Naive thymus-derived CD4-positive, alpha-beta T cell (primary cell): ENCODE results near the gene RTEL1. TPM values are rescaled to one million over a fixed set of nuclear protein-coding genes. Genes with fewer than 3 reads are reported as not detected.

ENCODE experiments used
- ATAC-seq: fragments of 150-1000 bp; cut with Tn5 transposase; 2 replicates; pipeline ENCODE4 v1.10.0; 2021; ENCODE audit warnings: mild to moderate bottlenecking, moderate library complexity
- CTCF ChIA-PET: fragments of 350-600 bp; sonication (Branson Sonifier 250); formaldehyde crosslinking; loops from one replicate; lab custom pipeline; 2021; ENCODE audit warnings: antibody characterized with exemption; lab: Charles Lee
- POLR2A ChIA-PET: fragments of 350-600 bp; sonication (Branson Sonifier 250); formaldehyde crosslinking; loops from one replicate; lab custom pipeline; 2021; ENCODE audit warnings: antibody characterized with exemption, inconsistent platforms; lab: Charles Lee
- DNase-seq, 9 donors: peaks; one replicate each; pipeline versions ENCODE4 v3.0.0 to v3.0.0-alpha.2; 2020 to 2022; ENCODE audit warnings: mixed read lengths in 1 of 9
- H3K27ac ChIP-seq: one replicate; pipeline ENCODE4 v1.7.0; 2013; ENCODE audit warnings: mild to moderate bottlenecking, low read depth, low read length, moderate library complexity
- H3K27me3 ChIP-seq, 2 donors: one replicate each; pipeline ENCODE4 v1.7.0; 2013; ENCODE audit warnings: low read length in 2 of 2, mild to moderate bottlenecking in 2 of 2, moderate library complexity in 2 of 2; ENCODE audit not compliant: control insufficient read depth in 2 of 2, insufficient read depth in 2 of 2
- H3K36me3 ChIP-seq, 3 experiments: 1 replicate in 2 of 3; 2 replicates in 1 of 3; pipeline ENCODE4 v1.7.0; 2013; ENCODE audit warnings: low read length in 3 of 3, mild to moderate bottlenecking in 3 of 3, moderate library complexity in 1 of 3; ENCODE audit not compliant: insufficient read depth in 3 of 3, control insufficient read depth in 2 of 3
- H3K4me1 ChIP-seq, 2 donors: one replicate each; pipeline ENCODE4 v1.7.0; 2013; ENCODE audit warnings: low read length in 2 of 2, mild to moderate bottlenecking in 2 of 2, moderate library complexity in 1 of 2; ENCODE audit not compliant: control insufficient read depth in 2 of 2, insufficient read depth in 2 of 2
- H3K4me3 ChIP-seq: 2 replicates; pipeline ENCODE4 v1.7.0; 2013; ENCODE audit warnings: mild to moderate bottlenecking, low read length
- H3K9me3 ChIP-seq, 3 experiments: 1 replicate in 2 of 3; 2 replicates in 1 of 3; pipeline ENCODE4 v1.7.0; 2013; ENCODE audit warnings: low read length in 3 of 3; ENCODE audit not compliant: control insufficient read depth in 2 of 3
- H3K27ac Mint-ChIP-seq, 9 donors: one replicate each; pipeline ENCODE4 v1.8.0; 2020 to 2022; ENCODE audit warnings: mixed read lengths in 9 of 9, mild to moderate bottlenecking in 8 of 9, moderate library complexity in 5 of 9, inconsistent platforms in 2 of 9
- H3K27me3 Mint-ChIP-seq, 5 donors: one replicate each; pipeline ENCODE4 v1.8.0; 2021 to 2022; ENCODE audit warnings: mixed read lengths in 5 of 5, mild to moderate bottlenecking in 1 of 5
- H3K36me3 Mint-ChIP-seq, 5 donors: one replicate each; pipeline ENCODE4 v1.8.0; 2020 to 2022; ENCODE audit warnings: mixed read lengths in 5 of 5, mild to moderate bottlenecking in 3 of 5, inconsistent platforms in 1 of 5
- H3K4me1 Mint-ChIP-seq, 7 donors: one replicate each; pipeline ENCODE4 v1.8.0; 2020 to 2022; ENCODE audit warnings: mixed read lengths in 7 of 7, mild to moderate bottlenecking in 3 of 7, inconsistent platforms in 1 of 7
- H3K4me3 Mint-ChIP-seq, 10 donors: one replicate each; pipeline ENCODE4 v1.8.0; 2020 to 2022; ENCODE audit warnings: mild to moderate bottlenecking in 10 of 10, mixed read lengths in 10 of 10, moderate library complexity in 6 of 10, inconsistent platforms in 2 of 10
- H3K9me3 Mint-ChIP-seq, 11 donors: one replicate each; pipeline ENCODE4 v1.8.0; 2020 to 2022; ENCODE audit warnings: mixed read lengths in 11 of 11, mild to moderate bottlenecking in 4 of 11, inconsistent platforms in 1 of 11, moderate library complexity in 1 of 11
- intact Hi-C, 2 donors: fragments of 100-400 bp; cut with micrococcal nuclease; formaldehyde crosslinking; loops; one replicate each; pipeline ENCODE4 v1.15.1; 2023
- polyA plus RNA-seq, 2 donors: library from polyadenylated mRNA; unstranded; fragments of 300-500 nt; fragmentation: Illumina TruSeq; gene quantifications; one replicate each; pipeline ENCODE4 v1.2.3, GENCODE V29; 2021
- total RNA-seq, 6 experiments: library from RNA in 5 of 6; stranded (reverse) in 5 of 6; gene quantifications; 1 replicate in 5 of 6; 2 replicates in 1 of 6; pipeline ENCODE4 v1.2.3 and lab custom pipeline; 2021 to 2026

RTEL1 gene
- total and polyA plus RNA-seq, 7 experiments from 2014 or later, result 1.9 to 47.2 (median 31.6) TPM

- H3K36me3 Mint-ChIP-seq, result peaks cover 15 to 37% (median 24%) of the 10 kb centered on the region in 5 donors
- H3K4me3 Mint-ChIP-seq, result peak within 1 kb of the TSS; percentile 86 to 95 (median 90)
- peaks cover 0 to 75% (median 27%) of the 10 kb centered on the region in 3 experiments for H3K36me3 ChIP-seq
- H3K4me1 ChIP-seq, result peaks cover 22 to 30% of the 10 kb centered on the region in 2 donors
- intact Hi-C loops, result loop anchor here (1.0 to 5.0 kb wide), 22 partner anchors 23 to 415 kb away; partner anchors contain the start of genes RTEL1 (in 2 of the 2), TCEA2 (in 2 of the 2), UCKL1 (in 2 of the 2) and DNAJC5 (in 1 of the 2)
- no peaks in the 10 kb centered on the region for H3K27me3 Mint-ChIP-seq
- peak; percentile 77 to 92 (median 88) for DNase-seq
- H3K27ac ChIP-seq, result peak within 1 kb of the TSS; percentile 81
- no peaks in the 10 kb centered on the region for H3K27me3 ChIP-seq
- H3K9me3 ChIP-seq, result no peaks in the 10 kb centered on the region
- peaks cover 0 to 5% (median 0%) of the 10 kb centered on the region in 11 donors for H3K9me3 Mint-ChIP-seq
- peaks cover 33 to 62% (median 46%) of the 10 kb centered on the region in 7 donors for H3K4me1 Mint-ChIP-seq
- peak; percentile 92 for ATAC-seq
- ChIA-PET POLR2A (interaction anchor here (0.7 to 5.1 kb wide), 23 partner anchors 10 to 372 kb away, joined by 3 to 137 read pairs (median 4); partner anchors contain the start of genes GMEB2, LIME1, OPRL1 and PPDPF), CTCF (interaction anchor here (0.6 to 2.7 kb wide), 16 partner anchors 9 to 359 kb away, joined by 3 to 27 read pairs (median 4); partner anchors contain the start of genes LIME1, PRPF6, PTK6 and SLC2A4RG)
- peak within 1 kb of the TSS; percentile 91 for H3K4me3 ChIP-seq
- peak within 1 kb of the TSS; percentile 82 to 97 (median 87) for H3K27ac Mint-ChIP-seq
These were observed 49.6 kb downstream of the RTEL1 start, which contains the start of the genes ARFRP1 and ZGPAT for GRCh38 chr20:63707558-63708300. Gene ARFRP1 (minus strand): TSS chr20:63707976. CDS start chr20:63707091, 885 bp downstream. Gene ZGPAT (plus strand): TSS chr20:63708039. CDS start chr20:63708581, 542 bp downstream.

GRCh38 chr20:63708301-63709148 is 50.4 kb downstream of the RTEL1 start:
- H3K36me3 ChIP-seq, result peaks cover 0 to 69% (median 27%) of the 10 kb centered on the region in 3 experiments
- peak overlapping the region; percentile 70 to 91 (median 78) for H3K4me3 Mint-ChIP-seq
- DNase-seq (peak in 1 of 9 donors; percentile 11), ATAC-seq (no peak)
- no peaks in the 10 kb centered on the region for H3K27me3 ChIP-seq
- peaks cover 22 to 30% of the 10 kb centered on the region in 2 donors for H3K4me1 ChIP-seq
- H3K9me3 Mint-ChIP-seq, result peaks cover 0 to 5% (median 0%) of the 10 kb centered on the region in 11 donors
- POLR2A ChIA-PET, result interaction anchor here (0.5 to 5.1 kb wide), 19 partner anchors 11 to 371 kb away, joined by 3 to 137 read pairs (median 5); partner anchors contain the start of genes GMEB2, LIME1, OPRL1 and PPDPF
- intact Hi-C loops, result loop anchor here (5.0 kb wide), 7 partner anchors 34 to 414 kb away; partner anchors contain the start of genes GMEB2 (in 1 of the 2), PTK6 (in 1 of the 2) and TCEA2 (in 1 of the 2)
- H3K27me3 Mint-ChIP-seq, result no peaks in the 10 kb centered on the region
- H3K36me3 Mint-ChIP-seq, result peaks cover 15 to 44% (median 26%) of the 10 kb centered on the region in 5 donors
- H3K4me3 ChIP-seq, result peak overlapping the region; percentile 91
- H3K27ac Mint-ChIP-seq, result peak overlapping the region; percentile 39 to 88 (median 49)
- peaks cover 34 to 65% (median 46%) of the 10 kb centered on the region in 7 donors for H3K4me1 Mint-ChIP-seq
- H3K9me3 ChIP-seq, result no peaks in the 10 kb centered on the region
- peak overlapping the region; percentile 81 for H3K27ac ChIP-seq
- CTCF ChIA-PET, result interaction anchor here (0.6 to 2.7 kb wide), 10 partner anchors 28 to 272 kb away, joined by 3 to 27 read pairs (median 4); partner anchors contain the start of genes LIME1, PRPF6, PTK6 and SLC2A4RG

- H3K9me3 Mint-ChIP-seq, result peaks cover 0 to 7% (median 2%) of the 10 kb centered on the region in 11 donors
- Histone ChIP-seq H3K36me3 (peaks cover 0 to 65% (median 27%) of the 10 kb centered on the region in 3 experiments), H3K9me3 (peaks cover 0 to under 1% (median 0%) of the 10 kb centered on the region in 3 experiments), H3K4me3 (peak overlapping the region; percentile 91), H3K4me1 (peaks cover 22 to 30% of the 10 kb centered on the region in 2 donors), H3K27ac (peak overlapping the region; percentile 81), H3K27me3 (no peaks in the 10 kb centered on the region)
- H3K36me3 Mint-ChIP-seq, result peaks cover 15 to 47% (median 30%) of the 10 kb centered on the region in 5 donors
- POLR2A ChIA-PET, result interaction anchor here (3.2 to 5.1 kb wide), 2 partner anchors 28 to 42 kb away, joined by 14 to 137 read pairs; partner anchors contain the start of genes LIME1 and SLC2A4RG
- H3K27me3 Mint-ChIP-seq, result no peaks in the 10 kb centered on the region
- peak overlapping the region; percentile 70 to 91 (median 78) for H3K4me3 Mint-ChIP-seq
- DNase-seq (no peak), ATAC-seq (no peak)
- peak overlapping the region in 7 of 9 donors; percentile 38 to 69 (median 51) for H3K27ac Mint-ChIP-seq
- peaks cover 34 to 65% (median 46%) of the 10 kb centered on the region in 7 donors for H3K4me1 Mint-ChIP-seq
- intact Hi-C loops, result loop anchor here (5.0 kb wide), 7 partner anchors 33 to 413 kb away; partner anchors contain the start of genes GMEB2 (in 1 of the 2), PTK6 (in 1 of the 2) and TCEA2 (in 1 of the 2)
- CTCF ChIA-PET, result no interaction called here
These were observed 51.0 kb downstream of the RTEL1 start for GRCh38 chr20:63709149-63709527.

DNA sequence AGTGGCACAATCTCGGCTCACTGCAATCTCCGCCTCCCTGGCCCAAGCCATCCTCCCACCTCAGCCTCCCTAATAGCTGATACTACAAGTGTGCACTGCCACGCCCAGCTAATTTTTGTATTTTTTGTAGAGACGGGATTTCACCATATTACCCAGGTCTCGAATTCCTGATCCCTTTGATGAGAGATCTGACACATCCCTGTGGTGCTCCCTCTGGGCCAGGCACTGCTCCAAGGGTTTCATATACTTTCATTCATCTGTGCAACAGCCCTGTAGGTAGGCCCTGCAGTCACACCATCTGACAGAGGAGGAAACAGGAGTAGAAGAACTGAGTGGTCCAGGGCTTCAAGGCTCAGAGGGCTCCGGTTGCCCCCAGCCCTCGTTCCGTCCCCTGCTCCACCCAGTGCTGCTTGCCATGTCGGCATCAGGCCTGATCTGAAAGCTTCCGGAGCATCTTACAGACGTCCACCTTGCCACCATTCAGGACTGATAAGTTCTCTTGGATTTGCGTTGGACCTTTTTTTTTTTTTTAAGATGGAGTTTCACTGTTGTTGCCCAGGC is 53.1 kb downstream of the RTEL1 start:
- Mint-ChIP-seq H3K4me1 (peaks cover 31 to 60% (median 50%) of the 10 kb centered on the region in 7 donors), H3K9me3 (peaks cover 0 to 21% (median 12%) of the 10 kb centered on the region in 11 donors), H3K27ac (peak overlapping the region in 5 of 9 donors; percentile 17 to 89 (median 78)), H3K27me3 (no peaks in the 10 kb centered on the region), H3K36me3 (peaks cover 20 to 59% (median 46%) of the 10 kb centered on the region in 5 donors), H3K4me3 (peak overlapping the region; percentile 12 to 90 (median 70))
- ATAC-seq, result no peak
- Histone ChIP-seq H3K36me3 (peaks cover 0 to 59% (median 10%) of the 10 kb centered on the region in 3 experiments), H3K4me1 (peaks cover 22 to 28% of the 10 kb centered on the region in 2 donors), H3K4me3 (no peak overlapping the region), H3K9me3 (peaks cover 0 to 14% (median 0%) of the 10 kb centered on the region in 3 experiments), H3K27me3 (no peaks in the 10 kb centered on the region), H3K27ac (no peak overlapping the region)
- ChIA-PET CTCF (interaction anchor here (1.4 kb wide), 1 partner anchor 25 kb away, joined by 3 read pairs; the partner anchor contains the start of gene LIME1), POLR2A (interaction anchor here (0.6 to 2.2 kb wide), 4 partner anchors 8 to 29 kb away, joined by 3 to 7 read pairs (median 3); partner anchors contain the start of gene LIME1)
- intact Hi-C loops, result no loop called here
- no peak for DNase-seq

DNA sequence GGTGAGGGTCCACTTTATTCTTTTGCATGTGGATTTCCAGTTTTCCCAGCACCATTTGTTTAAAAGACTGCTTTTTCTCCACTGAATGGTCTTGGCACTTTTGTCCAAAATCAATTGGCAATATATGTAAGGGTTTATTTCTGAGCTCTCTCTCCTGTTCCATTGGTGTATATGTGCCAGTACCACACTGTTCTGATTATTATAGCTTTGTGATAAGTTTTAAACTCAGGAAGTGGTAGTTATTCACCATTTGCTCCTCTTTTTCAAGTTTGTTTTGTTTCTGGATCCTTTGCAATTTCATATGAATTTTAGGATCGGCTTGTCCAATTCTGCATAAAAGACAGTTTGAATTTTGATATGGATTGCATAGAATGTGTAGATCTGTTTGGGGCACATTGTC is 54.1 kb downstream of the RTEL1 start:
- Histone ChIP-seq H3K4me3 (no peak overlapping the region), H3K4me1 (peaks cover 14 to 18% of the 10 kb centered on the region in 2 donors), H3K36me3 (peaks cover 0 to 57% (median 5%) of the 10 kb centered on the region in 3 experiments), H3K27ac (no peak overlapping the region), H3K27me3 (no peaks in the 10 kb centered on the region), H3K9me3 (peaks cover 0 to 14% (median 0%) of the 10 kb centered on the region in 3 experiments)
- Mint-ChIP-seq H3K4me3 (peak overlapping the region in 5 of 10 donors; percentile 17 to 52 (median 22)), H3K9me3 (peaks cover 0 to 27% (median 13%) of the 10 kb centered on the region in 11 donors), H3K27me3 (no peaks in the 10 kb centered on the region), H3K27ac (peak overlapping the region in 4 of 9 donors; percentile 11 to 58 (median 48)), H3K4me1 (peaks cover 31 to 59% (median 47%) of the 10 kb centered on the region in 7 donors), H3K36me3 (peaks cover 20 to 63% (median 50%) of the 10 kb centered on the region in 5 donors)
- no peak for ATAC-seq
- ChIA-PET POLR2A (interaction anchor here (0.7 to 2.2 kb wide), 3 partner anchors 9 to 24 kb away, joined by 3 to 7 read pairs (median 4); partner anchors contain the start of gene LIME1), CTCF (interaction anchor here (0.7 to 1.4 kb wide), 2 partner anchors 24 to 186 kb away, joined by 3 read pairs; partner anchors contain the start of gene LIME1)
- intact Hi-C loops, result no loop called here
- no peak for DNase-seq
